Smooth muscle cell (in vitro differentiated cells): Measurements from ENCODE around the gene TNFRSF4. TPM values are rescaled to one million over a fixed set of nuclear protein-coding genes. Genes with fewer than 3 reads are reported as not detected.

Experiments used
- DNase-seq: peaks from one replicate; lab custom pipeline; 2025; ENCODE audit not compliant: unreplicated experiment; lab: John Stamatoyannopoulos, UW
- H2AFZ ChIP-seq: fragments of 200-600 bp; sonication (generic); 2 replicates; pipeline ENCODE4 v1.6.0; 2016; ENCODE audit warnings: antibody characterized with exemption, low read depth, mild to moderate bottlenecking
- H3F3A ChIP-seq: fragments of 200-600 bp; sonication (generic); 2 replicates; pipeline ENCODE4 v1.6.0; 2017; ENCODE audit warnings: antibody characterized with exemption, low read depth
- H3K27ac ChIP-seq: fragments of 200-600 bp; sonication (generic); 2 replicates; pipeline ENCODE4 v1.5.1; 2016; ENCODE audit warnings: low read depth, mild to moderate bottlenecking
- H3K27me3 ChIP-seq: fragments of 200-600 bp; sonication (generic); 2 replicates; pipeline ENCODE4 v1.6.1; 2016; ENCODE audit warnings: low read depth, mild to moderate bottlenecking
- H3K36me3 ChIP-seq: fragments of 200-600 bp; sonication (generic); 2 replicates; pipeline ENCODE4 v1.5.1; 2016; ENCODE audit warnings: low read depth
- H3K4me1 ChIP-seq: fragments of 200-600 bp; sonication (generic); 2 replicates; pipeline ENCODE4 v1.5.1; 2016; ENCODE audit warnings: low read depth
- H3K4me2 ChIP-seq: fragments of 200-600 bp; sonication (generic); 2 replicates; pipeline ENCODE4 v1.6.0; 2016; ENCODE audit warnings: mild to moderate bottlenecking
- H3K4me3 ChIP-seq: fragments of 200-600 bp; sonication (generic); 2 replicates; pipeline ENCODE4 v1.5.1; 2016; ENCODE audit warnings: mild to moderate bottlenecking
- H3K79me2 ChIP-seq: fragments of 200-600 bp; sonication (generic); 2 replicates; pipeline ENCODE4 v1.6.0; 2016; ENCODE audit warnings: low read depth, mild to moderate bottlenecking
- H3K9ac ChIP-seq: fragments of 200-600 bp; sonication (generic); 2 replicates; pipeline ENCODE4 v1.6.0; 2016; ENCODE audit warnings: low read depth
- H3K9me3 ChIP-seq: fragments of 200-600 bp; sonication (generic); replicated peaks from 2 replicates; pipeline ENCODE4 v1.5.1; 2016; ENCODE audit warnings: low read depth
- H4K20me1 ChIP-seq: fragments of 200-600 bp; sonication (generic); 2 replicates; pipeline ENCODE4 v1.6.0; 2016; ENCODE audit warnings: low read depth
- CTCF ChIP-seq: fragments of 200-600 bp; sonication (generic); IDR thresholded peaks from 2 replicates; pipeline ENCODE4 v1.5.1; 2017; ENCODE audit warnings: borderline replicate concordance, mild to moderate bottlenecking, antibody characterized with exemption; ENCODE audit not compliant: insufficient read depth, poor library complexity, severe bottlenecking
- WGBS: methylation state at CpG from one replicate; pipeline ENCODE4 v1.1.7; 2016; ENCODE audit warnings: low lambda C conversion rate; 5-methylcytosine and 5-hydroxymethylcytosine counted together
- polyA plus RNA-seq: library from polyadenylated mRNA; unstranded; fragments of >200 nt; fragmentation: Nextera tagmentation; extraction: Ambion mirVana; gene quantifications from 2 replicates; pipeline ENCODE4 v1.2.1, GENCODE V29; 2016
- total RNA-seq: library from RNA; depleted of rRNA; stranded (reverse); fragments of >200 nt; gene quantifications from 2 replicates; pipeline ENCODE4 v1.2.3, GENCODE V29; 2014

TNFRSF4 gene
- total and polyA plus RNA-seq, 2 experiments from 2014 or later = not detected

DNA sequence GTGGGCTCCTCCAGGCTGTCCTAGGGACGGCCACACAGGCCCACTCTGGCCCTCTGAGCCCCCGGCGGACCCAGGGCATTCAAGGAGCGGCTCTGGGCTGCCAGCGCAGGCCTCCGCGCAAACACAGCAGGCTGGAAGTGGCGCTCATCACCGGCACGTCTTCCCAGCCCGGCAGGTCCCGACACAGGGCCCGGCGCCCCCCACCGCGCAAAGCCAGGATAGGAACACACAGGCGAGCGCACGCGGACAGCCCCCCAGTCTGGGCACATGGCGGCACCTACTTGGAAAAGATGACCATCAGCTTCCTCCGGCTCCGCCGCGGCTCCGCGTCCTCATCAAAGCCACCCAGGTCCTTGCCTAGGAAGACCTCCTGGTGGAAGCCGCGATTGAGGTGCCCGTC is 14.2 kb upstream of the TNFRSF4 start:
- WGBS = 97% methylated on average over 29 of the region's 30 CpGs
- peaks cover 7% of the 10 kb centered on the region for H3K4me1 ChIP-seq
- no peak overlapping the region for H3K9ac ChIP-seq
- peaks cover 72% of the 10 kb centered on the region for H3K79me2 ChIP-seq
- TF ChIP-seq CTCF = no peak
- H2AFZ ChIP-seq = no peak overlapping the region
- no peak overlapping the region for H3K4me2 ChIP-seq
- H4K20me1 ChIP-seq = peaks cover 65% of the 10 kb centered on the region
- H3K4me3 ChIP-seq = no peak overlapping the region
- no peak for DNase-seq
- no peaks in the 10 kb centered on the region for H3K27me3 ChIP-seq
- H3K36me3 ChIP-seq = no peaks in the 10 kb centered on the region
- no peaks in the 10 kb centered on the region for H3K9me3 ChIP-seq
- no peaks in the 10 kb centered on the region for H3F3A ChIP-seq
- H3K27ac ChIP-seq = no peak overlapping the region

DNA sequence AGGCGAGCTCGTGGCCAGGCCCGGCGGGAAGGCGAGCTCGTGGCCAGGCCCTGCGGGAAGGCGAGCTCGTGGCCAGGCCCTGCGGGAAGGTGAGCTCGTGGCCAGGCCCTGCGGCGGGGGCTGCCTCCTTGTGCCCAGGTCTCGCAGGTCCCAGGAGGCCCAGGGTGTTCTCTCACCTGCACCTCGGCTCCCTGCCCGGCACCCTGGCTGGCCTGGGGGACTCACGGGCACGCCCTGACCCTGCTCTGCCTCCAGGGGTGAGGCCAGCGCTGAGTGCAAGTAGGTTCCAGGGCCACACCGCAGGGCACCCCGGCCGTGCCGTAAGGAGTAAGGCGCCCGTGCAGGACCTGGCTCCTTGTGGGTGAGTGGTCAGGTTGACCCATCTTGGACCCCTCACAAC is 13.4 kb upstream of the TNFRSF4 start:
- WGBS = 99% methylated on average over 14 of the region's 25 CpGs
- peaks cover 65% of the 10 kb centered on the region for H4K20me1 ChIP-seq

GRCh38 chr1:1226566-1227362 is 12.8 kb upstream of the TNFRSF4 start:
- 99% methylated on average over 35 of the region's 44 CpGs for WGBS

More for the DNA sequence above, 13.4 kb upstream of the TNFRSF4 start:
- DNase-seq = no peak
- peaks cover 7% of the 10 kb centered on the region for H3K4me1 ChIP-seq
- H3K27ac ChIP-seq = no peak overlapping the region
- no peak overlapping the region for H3K4me2 ChIP-seq
- no peak overlapping the region for H3K9ac ChIP-seq
- TF ChIP-seq CTCF = no peak
- H3K27me3 ChIP-seq = no peaks in the 10 kb centered on the region
- no peaks in the 10 kb centered on the region for H3F3A ChIP-seq
- H3K79me2 ChIP-seq = peaks cover 68% of the 10 kb centered on the region
- no peaks in the 10 kb centered on the region for H3K9me3 ChIP-seq
- no peak overlapping the region for H3K4me3 ChIP-seq
- H2AFZ ChIP-seq = no peak overlapping the region
- H3K36me3 ChIP-seq = no peaks in the 10 kb centered on the region

More at GRCh38 chr1:1226566-1227362, 12.8 kb upstream of the TNFRSF4 start:
- peaks cover 68% of the 10 kb centered on the region for H3K79me2 ChIP-seq
- H4K20me1 ChIP-seq = peaks cover 65% of the 10 kb centered on the region
- H3K4me2 ChIP-seq = no peak overlapping the region
- DNase-seq = no peak
- no peak overlapping the region for H3K27ac ChIP-seq
- H3K9ac ChIP-seq = no peak overlapping the region
- H3F3A ChIP-seq = no peaks in the 10 kb centered on the region
- H3K4me1 ChIP-seq = peaks cover 7% of the 10 kb centered on the region
- no peak overlapping the region for H3K4me3 ChIP-seq
- H3K27me3 ChIP-seq = no peaks in the 10 kb centered on the region
- no peaks in the 10 kb centered on the region for H3K36me3 ChIP-seq
- no peak overlapping the region for H2AFZ ChIP-seq
- no peak for TF ChIP-seq CTCF
- H3K9me3 ChIP-seq = no peaks in the 10 kb centered on the region
